Hepatocyte (in vitro differentiated cells): ENCODE data around the gene STK4. TPM values are rescaled to one million over a fixed set of nuclear protein-coding genes. Genes with fewer than 3 reads are reported as not detected.

ENCODE experiments used
- DNase-seq: peaks from one replicate; pipeline ENCODE4 v3.0.0-alpha.2; 2016; ENCODE audit warnings: low spot score
- H2AFZ ChIP-seq: fragments of 200-600 bp; sonication (generic); 2 replicates; pipeline ENCODE4 v1.6.0; 2016; ENCODE audit warnings: antibody characterized with exemption, mild to moderate bottlenecking
- H3K27ac ChIP-seq: fragments of 200-600 bp; sonication (generic); 2 replicates; pipeline ENCODE4 v1.5.1; 2016; ENCODE audit warnings: mild to moderate bottlenecking
- H3K27me3 ChIP-seq: fragments of 200-600 bp; sonication (generic); 2 replicates; pipeline ENCODE4 v1.6.1; 2016
- H3K36me3 ChIP-seq: fragments of 200-600 bp; sonication (generic); replicated peaks from 2 replicates; pipeline ENCODE4 v1.5.1; 2016; ENCODE audit warnings: low read depth; ENCODE audit not compliant: insufficient read depth
- H3K4me1 ChIP-seq: fragments of 200-600 bp; sonication (generic); 2 replicates; pipeline ENCODE4 v1.5.1; 2016; ENCODE audit warnings: mild to moderate bottlenecking, moderate library complexity; ENCODE audit not compliant: insufficient read depth
- H3K4me2 ChIP-seq: fragments of 200-600 bp; sonication (generic); 2 replicates; pipeline ENCODE4 v1.6.0; 2016
- H3K4me3 ChIP-seq: fragments of 200-600 bp; sonication (generic); 2 replicates; pipeline ENCODE4 v1.5.1; 2016; ENCODE audit warnings: mild to moderate bottlenecking
- H3K79me2 ChIP-seq: fragments of 200-600 bp; sonication (generic); 2 replicates; pipeline ENCODE4 v1.6.0; 2017; ENCODE audit warnings: mild to moderate bottlenecking
- H3K9me2 ChIP-seq: fragments of 200-600 bp; sonication (generic); replicated peaks from 2 replicates; pipeline ENCODE4 v1.6.0; 2017; ENCODE audit warnings: mild to moderate bottlenecking; ENCODE audit not compliant: insufficient read depth
- H3K9me3 ChIP-seq: fragments of 200-600 bp; sonication (generic); 2 replicates; pipeline ENCODE4 v1.5.1; 2016; ENCODE audit warnings: low read depth, mild to moderate bottlenecking
- H4K20me1 ChIP-seq: fragments of 200-600 bp; sonication (generic); 2 replicates; pipeline ENCODE4 v1.6.0; 2016; ENCODE audit warnings: mild to moderate bottlenecking; ENCODE audit not compliant: insufficient read depth, poor library complexity, severe bottlenecking
- EZH2 ChIP-seq: fragments of 200-600 bp; sonication (generic); IDR thresholded peaks from 2 replicates; pipeline ENCODE4 v1.6.1; 2016; ENCODE audit warnings: antibody characterized with exemption, mild to moderate bottlenecking, borderline replicate concordance
- EZH2phosphoT487 ChIP-seq: fragments of 200-600 bp; sonication (generic); IDR thresholded peaks from one replicate; pipeline ENCODE4 v1.6.1; 2018; ENCODE audit warnings: antibody characterized with exemption, mild to moderate bottlenecking, low read depth, moderate library complexity; ENCODE audit not compliant: unreplicated experiment, severe bottlenecking
- WGBS: methylation state at CpG from one replicate; pipeline ENCODE4 v1.1.6; 2016; ENCODE audit warnings: low lambda C conversion rate; ENCODE audit errors: missing lambda C conversion rate; 5-methylcytosine and 5-hydroxymethylcytosine counted together
- polyA plus RNA-seq: library from polyadenylated mRNA; unstranded; fragments of >200 nt; fragmentation: Nextera tagmentation; extraction: Ambion mirVana; gene quantifications from 2 replicates; pipeline ENCODE4 v1.2.1, GENCODE V29; 2016
- total RNA-seq: library from RNA; depleted of rRNA; stranded (reverse); fragments of >200 nt; gene quantifications from 2 replicates; pipeline ENCODE4 v1.2.3, GENCODE V29; 2014
- TF ChIP-seq, protein P1 (sequence below): fragments of 200-600 bp; sonication (generic); IDR thresholded peaks from 2 replicates; pipeline ENCODE4 v1.5.1; 2016; ENCODE audit warnings: antibody characterized with exemption, mild to moderate bottlenecking; ENCODE audit not compliant: poor library complexity

Gene STK4
- total and polyA plus RNA-seq, 2 experiments from 2014 or later, result 11.4 to 16.5 TPM

DNA sequence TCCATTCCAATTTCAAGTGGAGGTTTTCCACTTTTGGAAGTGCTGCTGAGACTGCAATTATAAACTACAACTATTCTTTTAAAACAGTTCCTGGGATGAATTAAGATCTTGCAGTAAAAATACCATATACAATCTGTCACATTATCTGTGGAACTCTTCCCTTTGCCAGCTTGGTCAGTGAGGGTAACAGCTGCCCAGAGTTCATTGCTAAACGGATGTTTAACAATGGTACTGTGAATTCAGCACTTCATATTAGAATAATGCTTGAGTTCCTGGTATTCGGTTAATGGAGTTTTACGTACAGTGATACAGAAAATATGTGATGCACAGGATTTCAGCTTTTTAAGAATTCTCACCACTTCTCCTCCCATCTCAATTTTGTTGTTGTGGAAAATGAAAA lies 83.1 kb downstream of the STK4 start:
- Histone ChIP-seq H3K27me3 (no peaks in the 10 kb centered on the region), H3K27ac (no peak overlapping the region), H3K9me2 (no peaks in the 10 kb centered on the region), H2AFZ (no peak overlapping the region), H3K4me2 (no peak overlapping the region), H3K9me3 (no peaks in the 10 kb centered on the region), H3K79me2 (no peaks in the 10 kb centered on the region), H4K20me1 (no peaks in the 10 kb centered on the region), H3K4me1 (no peaks in the 10 kb centered on the region), H3K4me3 (no peak overlapping the region), H3K36me3 (no peaks in the 10 kb centered on the region)
- no peak for DNase-seq
- 78% methylated on average over 3 of the region's 3 CpGs for WGBS
- TF ChIP-seq EZH2phosphoT487 (no peak), EZH2 (no peak)
- TF ChIP-seq, protein P1, sequence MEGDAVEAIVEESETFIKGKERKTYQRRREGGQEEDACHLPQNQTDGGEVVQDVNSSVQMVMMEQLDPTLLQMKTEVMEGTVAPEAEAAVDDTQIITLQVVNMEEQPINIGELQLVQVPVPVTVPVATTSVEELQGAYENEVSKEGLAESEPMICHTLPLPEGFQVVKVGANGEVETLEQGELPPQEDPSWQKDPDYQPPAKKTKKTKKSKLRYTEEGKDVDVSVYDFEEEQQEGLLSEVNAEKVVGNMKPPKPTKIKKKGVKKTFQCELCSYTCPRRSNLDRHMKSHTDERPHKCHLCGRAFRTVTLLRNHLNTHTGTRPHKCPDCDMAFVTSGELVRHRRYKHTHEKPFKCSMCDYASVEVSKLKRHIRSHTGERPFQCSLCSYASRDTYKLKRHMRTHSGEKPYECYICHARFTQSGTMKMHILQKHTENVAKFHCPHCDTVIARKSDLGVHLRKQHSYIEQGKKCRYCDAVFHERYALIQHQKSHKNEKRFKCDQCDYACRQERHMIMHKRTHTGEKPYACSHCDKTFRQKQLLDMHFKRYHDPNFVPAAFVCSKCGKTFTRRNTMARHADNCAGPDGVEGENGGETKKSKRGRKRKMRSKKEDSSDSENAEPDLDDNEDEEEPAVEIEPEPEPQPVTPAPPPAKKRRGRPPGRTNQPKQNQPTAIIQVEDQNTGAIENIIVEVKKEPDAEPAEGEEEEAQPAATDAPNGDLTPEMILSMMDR, result no peak

DNA sequence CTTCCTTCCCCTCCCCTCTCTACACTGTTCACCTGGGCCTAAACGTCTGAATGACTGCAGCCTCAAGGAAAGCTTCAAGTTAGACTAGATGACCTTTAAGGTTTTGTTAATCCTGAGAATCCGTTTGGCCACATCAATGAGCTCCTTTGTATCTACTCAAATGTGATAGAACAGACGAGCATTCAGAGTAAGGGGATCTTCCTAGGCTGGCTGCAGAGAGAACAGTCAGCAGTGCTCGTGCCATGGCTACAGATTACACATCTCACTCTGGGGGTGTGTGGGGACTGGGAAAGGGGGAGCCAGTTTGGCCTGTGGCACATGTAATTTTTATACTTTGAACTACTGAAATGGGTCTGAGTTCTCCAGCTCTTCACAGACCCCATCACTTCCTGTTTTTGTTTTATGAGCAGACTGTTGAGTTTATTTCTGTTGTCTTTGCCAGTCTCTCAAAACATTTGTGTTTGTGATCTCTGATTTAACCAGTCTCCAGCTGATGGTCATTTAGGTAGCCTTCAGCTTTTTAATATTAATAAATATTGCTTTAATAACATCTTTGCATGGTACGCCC lies 83.7 kb downstream of the STK4 start:
- no peak overlapping the region for H3K27ac ChIP-seq

DNA sequence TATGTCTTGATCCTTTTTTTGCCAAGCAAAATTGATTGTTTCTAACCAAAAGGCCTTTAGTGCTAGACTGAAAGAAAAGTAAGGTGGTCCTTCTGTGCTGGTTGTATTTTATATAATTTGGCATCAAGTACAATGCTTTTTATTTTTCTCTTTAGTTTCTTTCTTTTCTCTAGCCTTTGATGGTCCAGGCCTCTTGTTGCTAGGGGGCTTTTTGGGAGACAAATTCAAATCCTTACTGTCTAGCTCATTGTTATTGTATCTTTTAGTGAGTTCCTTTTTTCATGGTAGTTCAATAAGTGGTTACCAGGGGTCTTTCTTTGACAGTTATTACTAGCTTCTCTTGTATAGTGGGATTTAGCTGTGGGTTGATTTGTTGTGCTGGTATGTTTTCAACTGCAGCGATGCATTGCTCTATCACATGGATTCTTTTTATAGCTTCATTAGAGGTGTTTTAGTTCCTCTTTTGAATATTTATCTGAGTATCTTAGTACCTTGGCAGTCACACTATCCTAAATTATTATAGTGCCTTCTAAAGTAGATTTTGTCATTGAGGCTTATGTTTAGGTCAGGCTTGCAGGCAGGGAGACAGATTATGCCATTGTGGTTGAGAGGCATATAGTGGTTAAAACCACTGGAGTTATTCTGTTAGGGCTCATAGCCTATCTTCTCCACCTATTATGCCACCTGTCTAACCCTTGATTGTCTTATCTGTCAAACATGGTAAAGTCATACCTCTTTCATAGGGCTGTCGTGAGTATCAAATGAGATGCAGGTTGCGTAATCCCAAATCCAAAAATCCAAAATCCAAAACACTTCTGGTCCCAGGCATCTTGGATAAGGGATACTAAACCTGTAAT lies 85.1 kb downstream of the STK4 start:
- Histone ChIP-seq H2AFZ (no peak overlapping the region), H3K36me3 (no peaks in the 10 kb centered on the region), H3K4me1 (no peaks in the 10 kb centered on the region), H3K4me3 (no peak overlapping the region), H4K20me1 (no peaks in the 10 kb centered on the region), H3K27ac (no peak overlapping the region), H3K9me3 (no peaks in the 10 kb centered on the region), H3K4me2 (no peak overlapping the region), H3K79me2 (no peaks in the 10 kb centered on the region), H3K27me3 (no peaks in the 10 kb centered on the region), H3K9me2 (no peaks in the 10 kb centered on the region)
- DNase-seq, result no peak
- 95% methylated on average over 3 of the region's 3 CpGs for WGBS
- no peak for TF ChIP-seq EZH2
- TF ChIP-seq, protein P1, result no peak
- TF ChIP-seq EZH2phosphoT487, result no peak

More for the DNA sequence above, 83.7 kb downstream of the STK4 start:
- WGBS, result 59% methylated on average over 5 of the region's 5 CpGs
- no peak for DNase-seq
- Histone ChIP-seq H3K27me3 (no peaks in the 10 kb centered on the region), H3K4me1 (no peaks in the 10 kb centered on the region), H4K20me1 (no peaks in the 10 kb centered on the region), H3K36me3 (no peaks in the 10 kb centered on the region), H3K9me2 (no peaks in the 10 kb centered on the region), H2AFZ (no peak overlapping the region), H3K4me2 (no peak overlapping the region), H3K79me2 (no peaks in the 10 kb centered on the region), H3K4me3 (no peak overlapping the region), H3K9me3 (no peaks in the 10 kb centered on the region)
- TF ChIP-seq EZH2phosphoT487 (no peak), EZH2 (no peak)
- TF ChIP-seq, protein P1, result no peak
